Measurements from ENCODE around the gene GMDS.

GMDS gene

GRCh38 chr6:1777921-1778685 is 467.3 kb downstream of the GMDS start:
- TF ChIP-seq CTCF (IDR thresholded peaks at IDR 0.05; ENCODE audit: borderline replicate concordance, insufficient read depth, low read depth, low read length), result no peak
- no peak overlapping the region for H3K4me3 ChIP-seq (ENCODE audit: low read depth, low read length)

DNA sequence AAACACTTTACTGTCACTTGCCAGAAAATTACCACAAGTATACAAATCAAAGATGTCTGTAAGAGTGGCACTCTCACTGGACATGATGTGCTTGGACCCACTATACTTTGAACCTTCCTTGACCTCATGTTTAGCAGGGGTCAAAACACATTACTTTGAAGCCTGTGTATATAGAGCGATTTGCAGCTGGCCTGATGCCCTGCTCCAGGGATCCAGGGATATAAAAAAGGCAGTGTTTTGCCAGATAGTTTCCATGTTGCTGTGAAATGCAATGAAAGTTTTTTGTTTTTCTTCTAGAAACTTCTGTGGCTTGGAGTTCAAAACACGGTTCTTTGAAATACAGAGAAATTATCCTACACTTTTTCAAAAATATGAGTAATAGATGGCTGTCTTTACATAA is 470.0 kb downstream of the GMDS start:
- TF ChIP-seq CTCF (IDR thresholded peaks at IDR 0.05; ENCODE audit: borderline replicate concordance, insufficient read depth, low read depth, low read length), result no peak
- no peak overlapping the region for H3K4me3 ChIP-seq (ENCODE audit: low read depth, low read length)

DNA sequence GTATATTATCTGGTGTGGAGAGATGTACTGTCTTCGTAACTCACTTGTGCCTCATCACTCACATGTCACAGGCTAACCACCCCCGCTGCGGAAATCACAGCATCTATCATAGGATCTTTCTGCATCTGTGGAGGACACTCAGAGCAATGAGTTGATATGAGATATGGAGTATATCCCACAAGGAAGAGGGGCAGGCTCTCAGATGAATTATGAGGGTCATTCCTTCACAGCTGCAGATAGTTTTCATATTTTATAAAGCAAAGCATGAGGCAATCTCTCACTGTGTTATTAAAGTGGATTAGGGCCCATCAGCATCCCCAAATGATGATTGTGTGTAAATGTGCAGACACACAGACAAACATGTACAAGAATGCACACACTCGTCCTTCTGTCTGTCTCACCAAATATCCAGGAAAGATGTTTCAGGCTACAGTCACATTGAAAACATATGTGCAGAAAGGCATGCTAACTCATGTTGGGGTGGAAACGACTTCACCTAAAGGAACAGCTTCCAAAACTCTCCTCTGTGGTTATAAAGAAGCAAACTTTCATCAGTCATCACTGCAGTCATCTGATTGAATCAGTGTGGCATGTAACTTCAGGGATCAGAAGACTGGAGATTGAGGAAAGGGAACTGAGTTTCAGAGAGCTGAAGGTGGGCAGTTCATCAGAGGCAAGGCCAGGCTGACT is 471.0 kb downstream of the GMDS start:
- H3K4me3 ChIP-seq (ENCODE audit: low read depth, low read length), result no peak overlapping the region
- TF ChIP-seq CTCF (IDR thresholded peaks at IDR 0.05; ENCODE audit: borderline replicate concordance, insufficient read depth, low read depth, low read length), result no peak

- H3K4me3 ChIP-seq (ENCODE audit: low read depth, low read length), result no peak overlapping the region
- no peak for TF ChIP-seq CTCF (IDR thresholded peaks at IDR 0.05; ENCODE audit: borderline replicate concordance, insufficient read depth, low read depth, low read length)
Measured at GRCh38 chr6:1773700-1774099, 471.7 kb downstream of the GMDS start.

GRCh38 chr6:1770968-1771723 is 474.3 kb downstream of the GMDS start:
- TF ChIP-seq CTCF (IDR thresholded peaks at IDR 0.05; ENCODE audit: borderline replicate concordance, insufficient read depth, low read depth, low read length), result no peak
- no peak overlapping the region for H3K4me3 ChIP-seq (ENCODE audit: low read depth, low read length)

DNA sequence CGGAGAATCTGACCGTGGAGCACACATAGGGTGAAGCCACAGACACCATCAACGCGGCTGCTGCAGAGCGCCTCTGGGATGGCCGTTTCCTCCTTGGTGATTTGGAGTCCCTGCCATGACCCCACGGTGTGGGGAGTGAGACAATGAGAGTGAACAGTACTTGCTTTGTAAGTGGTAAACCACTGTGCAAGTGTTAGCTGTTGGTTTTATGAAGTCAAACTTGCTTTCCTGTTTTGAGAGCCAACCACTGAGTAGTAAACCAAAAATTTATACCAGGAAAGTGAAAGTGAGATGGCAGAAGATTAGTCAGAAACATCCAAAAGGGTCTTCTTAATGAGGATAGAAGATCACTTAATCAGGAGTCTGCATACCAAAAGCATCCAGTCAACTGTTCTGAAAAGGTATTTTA is 475.0 kb downstream of the GMDS start:
- H3K4me3 ChIP-seq (ENCODE audit: low read depth, low read length), result no peak overlapping the region

More for the DNA sequence above, 475.0 kb downstream of the GMDS start:
- TF ChIP-seq CTCF (IDR thresholded peaks at IDR 0.05; ENCODE audit: borderline replicate concordance, insufficient read depth, low read depth, low read length), result no peak
